Spleen (tissue), 7 donors: ENCODE results near the gene U2SURP.
A peak's percentile ranks its signal among the peaks of the same experiment; 100 is the strongest.

ENCODE experiments used
- CTCF ChIP-seq, 11 experiments: fragments of 200-600 bp in 7 of 11; fragments of 450-650 bp in 4 of 11; sonication (generic) in 4 of 11; IDR thresholded peaks in 8 of 11; conservative IDR thresholded peaks in 3 of 11; 1 replicate in 7 of 11; 2 replicates in 4 of 11; pipeline versions ENCODE4 v1.4.0 to v1.8.0; 2016 to 2021; ENCODE audit warnings: antibody characterized with exemption in 11 of 11, inconsistent platforms in 4 of 11, mild to moderate bottlenecking in 1 of 11
- POLR2A ChIP-seq, 3 donors: fragments of 450-650 bp; IDR thresholded peaks; one replicate each; pipeline ENCODE4 v1.5.1; 2017; ENCODE audit warnings: antibody characterized with exemption in 3 of 3, mild to moderate bottlenecking in 1 of 3
- POLR2AphosphoS5 ChIP-seq, 3 donors: sonication (generic); formaldehyde crosslinking; IDR thresholded peaks; one replicate each; pipeline ENCODE4 v1.5.1; 2017; ENCODE audit warnings: antibody characterized with exemption in 3 of 3
- donor health status: DM: no; HTN: no; CAD: no; lungs with moderate emphysema.
- donor health status: DM: no; HTN: no; CAD: no.
- donor health status: DM: no; HTN: no; CAD: no.

GRCh38 chr3:143001034-143001368 is 369 bp upstream of the U2SURP start:
- TF ChIP-seq CTCF (IDR thresholded peaks at IDR 0.05 in 8 of 11, conservative IDR thresholded peaks at IDR 0.05 in 3 of 11) (no peak), POLR2A (IDR thresholded peaks at IDR 0.05) (peak in 1 of 3 donors; percentile 7), POLR2AphosphoS5 (IDR thresholded peaks at IDR 0.05) (no peak)
